ENCODE results near the gene DARS1.

- no peak for TF ChIP-seq CTCF (optimal IDR thresholded peaks at IDR 0.05 in 1 of 3, IDR thresholded peaks at IDR 0.05 in 1 of 3, conservative IDR thresholded peaks at IDR 0.05 in 1 of 3; ENCODE audit: extremely low read depth in 1 of 3, insufficient read depth in 2 of 3, low read length in 3 of 3)
- TF ChIP-seq EZH2 (IDR thresholded peaks at IDR 0.05; ENCODE audit: low read length), result no peak
Observed at GRCh38 chr2:135954020-135954601, 31.3 kb downstream of the DARS1 start.

Data from keratinocyte (primary cell).